Loucy (cell line): ENCODE data around the gene PASD1.

ENCODE experiments used
- H2AFZ ChIP-seq: fragments of 200-600 bp; sonication (generic); 2 replicates; pipeline ENCODE4 v1.6.0; 2016; ENCODE audit warnings: antibody characterized with exemption, mild to moderate bottlenecking, low read length, moderate library complexity
- H3F3A ChIP-seq: fragments of 200-600 bp; 2 replicates; pipeline ENCODE4 v1.6.0; 2016; ENCODE audit warnings: antibody characterized with exemption, low read depth, mild to moderate bottlenecking
- H3K27me3 ChIP-seq: fragments of 200-600 bp; sonication (generic); 2 replicates; pipeline ENCODE4 v1.6.1; 2014; ENCODE audit warnings: low read length, mild to moderate bottlenecking; ENCODE audit not compliant: insufficient read depth, poor library complexity, severe bottlenecking
- H3K36me3 ChIP-seq: fragments of 200-600 bp; sonication (generic); 2 replicates; pipeline ENCODE4 v1.6.1; 2016; ENCODE audit warnings: low read length; ENCODE audit not compliant: insufficient read depth
- H3K4me1 ChIP-seq: fragments of 200-600 bp; sonication (generic); 2 replicates; pipeline ENCODE4 v1.5.1; 2014; ENCODE audit warnings: low read length, mild to moderate bottlenecking; ENCODE audit not compliant: insufficient read depth, poor library complexity, severe bottlenecking
- H3K4me2 ChIP-seq: fragments of 200-600 bp; sonication (generic); 2 replicates; pipeline ENCODE4 v1.6.0; 2014; ENCODE audit warnings: antibody characterized with exemption, low read length, low read depth, mild to moderate bottlenecking; ENCODE audit not compliant: poor library complexity, severe bottlenecking
- H3K4me3 ChIP-seq: fragments of 200-600 bp; sonication (generic); 2 replicates; pipeline ENCODE4 v1.5.1; 2014; ENCODE audit warnings: low read length, mild to moderate bottlenecking, mixed read lengths; ENCODE audit not compliant: poor library complexity, severe bottlenecking
- H3K79me2 ChIP-seq: fragments of 200-600 bp; sonication (generic); 2 replicates; pipeline ENCODE4 v1.6.1; 2014; ENCODE audit warnings: low read length; ENCODE audit not compliant: insufficient read depth
- H3K9ac ChIP-seq: fragments of 200-600 bp; sonication (generic); 2 replicates; pipeline ENCODE4 v1.6.0; 2014; ENCODE audit warnings: mild to moderate bottlenecking, low read depth, low read length, moderate library complexity; ENCODE audit not compliant: poor library complexity, severe bottlenecking
- H3K9me2 ChIP-seq: fragments of 200-600 bp; sonication (generic); replicated peaks from 2 replicates; pipeline ENCODE4 v1.6.1; 2016; ENCODE audit warnings: low read depth, low read length, mixed read lengths
- H3K9me3 ChIP-seq: fragments of 200-600 bp; sonication (generic); 2 replicates; pipeline ENCODE4 v1.6.1; 2014; ENCODE audit warnings: mild to moderate bottlenecking, antibody characterized with exemption, low read length, low read depth; ENCODE audit not compliant: insufficient read depth
- H4K20me1 ChIP-seq: fragments of 200-600 bp; sonication (generic); 2 replicates; pipeline ENCODE4 v1.6.0; 2014; ENCODE audit warnings: antibody characterized with exemption, low read length, mild to moderate bottlenecking; ENCODE audit not compliant: insufficient read depth, poor library complexity, severe bottlenecking
- EZH2phosphoT487 ChIP-seq: fragments of 200-600 bp; IDR thresholded peaks from 2 replicates; pipeline ENCODE4 v1.6.1; 2018; ENCODE audit warnings: antibody characterized with exemption, mild to moderate bottlenecking, moderate library complexity, borderline replicate concordance
- TF ChIP-seq, protein P1 (sequence below): fragments of 200-600 bp; sonication (generic); conservative IDR thresholded peaks from 2 replicates; pipeline ENCODE4 v1.5.1; 2014; ENCODE audit warnings: mild to moderate bottlenecking, antibody characterized with exemption, low read length

Gene PASD1

DNA sequence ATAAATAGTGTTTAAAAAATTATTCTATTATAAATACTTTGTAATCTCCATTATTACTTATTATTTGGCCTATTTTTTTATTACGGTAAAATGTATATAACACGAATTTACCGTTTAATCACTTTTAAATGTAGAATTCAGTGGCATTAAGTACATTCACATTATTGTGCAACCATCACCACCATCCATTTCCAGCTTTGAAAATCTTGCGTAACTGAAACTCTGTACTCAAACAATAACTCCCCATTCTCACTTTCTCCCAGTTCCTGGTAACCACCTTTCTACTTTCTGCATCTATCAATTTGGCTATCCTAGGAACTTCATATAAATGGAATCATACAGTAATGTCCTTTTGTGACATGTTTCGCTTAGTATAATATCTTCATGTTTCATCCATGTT lies 45.7 kb downstream of the PASD1 start:
- Histone ChIP-seq H3K4me1 (no peaks in the 10 kb centered on the region), H3F3A (no peaks in the 10 kb centered on the region), H3K79me2 (no peaks in the 10 kb centered on the region), H4K20me1 (no peaks in the 10 kb centered on the region), H3K4me2 (no peak overlapping the region), H3K9me2 (no peaks in the 10 kb centered on the region), H3K4me3 (no peak overlapping the region), H3K27me3 (no peaks in the 10 kb centered on the region), H3K9me3 (no peaks in the 10 kb centered on the region), H3K9ac (no peak overlapping the region), H3K36me3 (no peaks in the 10 kb centered on the region), H2AFZ (no peak overlapping the region)
- TF ChIP-seq EZH2phosphoT487, result no peak
- TF ChIP-seq, protein P1, sequence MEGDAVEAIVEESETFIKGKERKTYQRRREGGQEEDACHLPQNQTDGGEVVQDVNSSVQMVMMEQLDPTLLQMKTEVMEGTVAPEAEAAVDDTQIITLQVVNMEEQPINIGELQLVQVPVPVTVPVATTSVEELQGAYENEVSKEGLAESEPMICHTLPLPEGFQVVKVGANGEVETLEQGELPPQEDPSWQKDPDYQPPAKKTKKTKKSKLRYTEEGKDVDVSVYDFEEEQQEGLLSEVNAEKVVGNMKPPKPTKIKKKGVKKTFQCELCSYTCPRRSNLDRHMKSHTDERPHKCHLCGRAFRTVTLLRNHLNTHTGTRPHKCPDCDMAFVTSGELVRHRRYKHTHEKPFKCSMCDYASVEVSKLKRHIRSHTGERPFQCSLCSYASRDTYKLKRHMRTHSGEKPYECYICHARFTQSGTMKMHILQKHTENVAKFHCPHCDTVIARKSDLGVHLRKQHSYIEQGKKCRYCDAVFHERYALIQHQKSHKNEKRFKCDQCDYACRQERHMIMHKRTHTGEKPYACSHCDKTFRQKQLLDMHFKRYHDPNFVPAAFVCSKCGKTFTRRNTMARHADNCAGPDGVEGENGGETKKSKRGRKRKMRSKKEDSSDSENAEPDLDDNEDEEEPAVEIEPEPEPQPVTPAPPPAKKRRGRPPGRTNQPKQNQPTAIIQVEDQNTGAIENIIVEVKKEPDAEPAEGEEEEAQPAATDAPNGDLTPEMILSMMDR, result no peak

DNA sequence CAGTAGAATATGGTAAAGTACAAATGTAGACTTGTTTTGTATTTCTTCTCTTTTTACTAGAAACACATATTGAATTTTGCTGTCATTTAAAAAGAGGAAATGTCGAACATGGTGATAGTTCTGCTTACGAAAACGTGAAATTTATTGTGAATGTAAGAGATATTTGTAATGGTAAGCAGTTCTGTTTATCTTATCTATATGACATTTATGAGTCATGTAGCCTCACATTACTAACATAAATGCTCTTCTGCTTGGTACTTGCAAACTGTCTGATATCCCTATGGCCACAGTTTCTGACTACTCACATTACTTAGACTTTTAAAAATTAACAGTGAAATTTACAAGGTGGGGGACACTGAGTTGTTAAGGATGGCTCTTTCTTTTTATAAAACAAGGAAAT lies 57.9 kb downstream of the PASD1 start:
- H3F3A ChIP-seq, result no peaks in the 10 kb centered on the region
- H3K27me3 ChIP-seq, result no peaks in the 10 kb centered on the region
- H4K20me1 ChIP-seq, result no peaks in the 10 kb centered on the region
- TF ChIP-seq, protein P1, result no peak
- no peak for TF ChIP-seq EZH2phosphoT487
- no peak overlapping the region for H3K9ac ChIP-seq
- H3K4me2 ChIP-seq, result no peak overlapping the region
- no peaks in the 10 kb centered on the region for H3K9me2 ChIP-seq
- H3K36me3 ChIP-seq, result no peaks in the 10 kb centered on the region
- H3K79me2 ChIP-seq, result no peaks in the 10 kb centered on the region
- H3K9me3 ChIP-seq, result no peaks in the 10 kb centered on the region
- H3K4me1 ChIP-seq, result no peaks in the 10 kb centered on the region
- no peak overlapping the region for H2AFZ ChIP-seq
- no peak overlapping the region for H3K4me3 ChIP-seq

DNA sequence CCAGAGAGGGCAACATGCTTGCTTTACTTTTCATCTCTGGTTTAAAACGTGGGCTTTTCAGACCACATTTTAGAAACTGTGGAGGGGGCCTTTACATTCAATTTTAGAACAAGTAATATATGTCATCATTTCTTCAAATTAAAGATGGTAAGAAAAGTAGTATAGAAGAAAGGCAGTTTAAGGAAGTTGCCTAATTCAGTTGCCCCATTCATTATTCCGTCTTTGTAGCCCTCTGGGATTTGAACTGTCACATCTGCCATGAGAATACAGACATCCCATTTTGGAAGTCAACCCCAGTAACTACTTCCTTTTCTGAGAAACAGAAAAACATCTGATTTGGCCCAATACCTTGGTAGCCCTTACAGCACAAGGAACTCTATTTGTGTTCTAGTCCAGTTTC lies 61.2 kb downstream of the PASD1 start:
- Histone ChIP-seq H3K9me2 (no peaks in the 10 kb centered on the region), H3F3A (no peaks in the 10 kb centered on the region), H4K20me1 (no peaks in the 10 kb centered on the region), H3K4me1 (no peaks in the 10 kb centered on the region), H2AFZ (no peak overlapping the region), H3K79me2 (no peaks in the 10 kb centered on the region), H3K4me3 (no peak overlapping the region), H3K36me3 (no peaks in the 10 kb centered on the region), H3K27me3 (no peaks in the 10 kb centered on the region), H3K4me2 (no peak overlapping the region), H3K9ac (no peak overlapping the region), H3K9me3 (no peaks in the 10 kb centered on the region)
- no peak for TF ChIP-seq EZH2phosphoT487
- TF ChIP-seq, protein P1, result no peak
